GM12864 (cell line): ENCODE data around the gene TIGD3.

Source experiments
- DNase-seq: peaks from one replicate; pipeline ENCODE4 v3.0.0-alpha.2; 2011; ENCODE audit warnings: low read depth
- H3K4me3 ChIP-seq: 2 replicates; pipeline ENCODE4 v1.5.1; 2011; ENCODE audit warnings: mild to moderate bottlenecking, low read depth, low read length, control low read depth
- CTCF ChIP-seq: IDR thresholded peaks from 2 replicates; pipeline ENCODE4 v1.5.1; 2011; ENCODE audit warnings: low read depth, mild to moderate bottlenecking, moderate library complexity, low read length, control low read depth, inconsistent platforms; ENCODE audit errors: missing control alignments

Gene TIGD3

DNA sequence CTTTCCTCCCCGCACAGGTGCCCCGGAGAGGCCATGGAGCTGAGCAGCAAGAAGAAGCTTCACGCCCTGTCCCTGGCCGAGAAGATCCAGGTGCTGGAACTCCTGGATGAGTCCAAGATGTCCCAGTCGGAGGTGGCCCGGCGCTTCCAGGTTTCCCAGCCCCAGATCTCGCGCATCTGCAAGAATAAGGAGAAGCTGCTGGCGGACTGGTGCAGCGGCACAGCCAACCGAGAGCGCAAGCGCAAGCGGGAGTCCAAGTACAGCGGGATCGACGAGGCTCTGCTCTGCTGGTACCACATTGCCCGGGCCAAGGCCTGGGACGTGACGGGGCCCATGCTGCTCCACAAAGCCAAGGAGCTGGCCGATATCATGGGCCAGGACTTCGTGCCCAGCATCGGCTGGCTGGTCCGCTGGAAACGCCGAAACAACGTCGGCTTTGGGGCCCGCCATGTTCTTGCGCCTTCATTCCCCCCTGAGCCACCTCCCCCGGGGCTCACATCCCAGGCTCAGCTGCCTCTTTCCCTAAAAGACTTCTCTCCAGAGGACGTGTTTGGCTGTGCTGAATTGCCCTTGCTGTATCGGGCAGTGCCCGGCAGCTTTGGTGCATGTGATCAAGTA, 1.3 kb downstream of the TIGD3 start:
- no peak overlapping the region for H3K4me3 ChIP-seq
- no peak for TF ChIP-seq CTCF
- no peak for DNase-seq

GRCh38 chr11:65356394-65356972, 1.9 kb downstream of the TIGD3 start:
- TF ChIP-seq CTCF, result no peak
- no peak overlapping the region for H3K4me3 ChIP-seq
- no peak for DNase-seq

DNA sequence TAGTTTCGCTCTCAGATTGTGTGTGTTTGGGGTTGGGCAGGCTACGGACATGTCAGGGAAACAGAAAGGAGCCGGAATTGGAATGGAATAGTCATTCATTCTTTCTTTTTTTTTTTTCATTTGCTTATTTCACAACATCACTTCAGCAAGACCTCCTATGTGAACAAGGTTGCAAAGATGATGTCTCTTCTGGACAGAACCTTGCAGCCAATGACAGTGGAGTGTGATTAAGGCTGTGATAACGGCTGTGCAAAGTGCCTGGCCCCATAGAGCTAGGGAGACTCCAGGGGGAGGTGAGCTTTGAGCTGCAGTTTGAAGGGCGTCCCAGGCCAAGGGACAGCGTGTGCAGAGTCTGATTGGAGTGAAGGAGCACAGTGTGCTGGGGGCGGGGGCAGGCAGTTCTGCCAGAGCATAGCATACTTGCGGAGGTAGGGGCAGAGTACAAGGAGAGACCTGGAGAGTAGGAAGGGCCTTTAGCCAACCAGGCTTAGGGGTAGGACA, 3.4 kb downstream of the TIGD3 start:
- no peak for TF ChIP-seq CTCF
- no peak overlapping the region for H3K4me3 ChIP-seq
- no peak for DNase-seq

DNA sequence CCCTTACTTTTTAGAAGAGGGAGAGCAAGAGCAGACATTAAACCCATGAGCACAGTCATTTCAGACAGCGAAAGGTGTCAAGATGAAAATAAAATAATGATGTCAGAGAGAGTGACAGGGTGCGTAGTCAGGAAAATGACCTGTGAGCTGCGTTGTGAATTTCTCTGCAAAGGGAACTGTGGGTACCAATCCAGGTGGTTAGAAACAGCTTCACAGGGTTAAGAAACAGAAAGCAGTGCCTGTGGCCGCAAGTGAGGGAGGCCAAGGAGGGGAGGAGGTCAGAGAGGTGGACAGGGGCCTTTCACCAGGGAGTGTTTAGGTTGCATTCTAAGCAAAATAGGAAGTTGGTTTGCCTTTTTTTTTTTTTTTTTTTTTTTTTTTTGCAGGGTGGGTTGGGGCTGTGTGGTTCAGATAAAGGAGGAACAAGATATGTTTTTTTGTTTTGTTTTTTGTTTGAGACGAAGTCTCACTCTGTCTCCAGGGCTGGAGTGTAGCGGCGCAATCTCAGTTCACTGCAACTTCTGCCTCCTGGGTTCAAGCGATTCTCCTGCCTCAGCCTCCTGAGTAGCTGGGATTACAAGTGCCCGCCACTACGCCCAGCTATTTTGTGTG, 7.9 kb downstream of the TIGD3 start:
- no peak for DNase-seq
- no peak for TF ChIP-seq CTCF
- H3K4me3 ChIP-seq, result no peak overlapping the region

DNA sequence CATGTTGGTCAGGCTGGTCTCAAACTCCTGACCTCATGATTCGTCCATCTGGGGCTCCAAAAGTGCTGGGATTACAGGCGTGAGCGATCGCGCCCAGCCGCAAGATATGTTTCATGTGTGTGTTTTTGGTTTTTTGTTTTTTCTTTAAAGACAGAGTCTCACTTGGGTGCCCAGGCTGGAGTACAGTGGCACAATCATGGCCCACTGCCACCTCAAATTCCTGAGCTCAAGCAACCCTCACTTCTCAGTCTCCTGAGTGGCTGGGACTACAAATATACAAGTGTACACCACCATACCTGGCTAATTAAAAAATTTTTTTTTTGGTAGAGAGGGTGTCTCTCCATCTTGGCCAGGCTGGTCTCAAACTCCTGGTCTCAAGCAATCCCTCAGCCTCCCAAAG, 8.4 kb downstream of the TIGD3 start:
- H3K4me3 ChIP-seq, result no peak overlapping the region
- no peak for DNase-seq
- no peak for TF ChIP-seq CTCF

- DNase-seq, result no peak
- H3K4me3 ChIP-seq, result no peak overlapping the region
- no peak for TF ChIP-seq CTCF
Observed at GRCh38 chr11:65363770-65364169, 9.2 kb downstream of the TIGD3 start.
